HG03521 (cell line): ENCODE data around the gene EDN2.

ENCODE experiments used
- ATAC-seq: cut with Tn5 transposase; IDR thresholded peaks from one replicate; pipeline ENCODE4 v1.9.1; 2021; ENCODE audit warnings: mild to moderate bottlenecking, moderate library complexity; ENCODE audit not compliant: unreplicated experiment

EDN2 gene

GRCh38 chr1:41500378-41500777, 15.9 kb upstream of the EDN2 start:
- ATAC-seq = no peak

GRCh38 chr1:41499591-41499990, 15.1 kb upstream of the EDN2 start:
- no peak for ATAC-seq

GRCh38 chr1:41498804-41499203, 14.3 kb upstream of the EDN2 start:
- no peak for ATAC-seq

GRCh38 chr1:41498391-41498790, 13.9 kb upstream of the EDN2 start:
- no peak for ATAC-seq

GRCh38 chr1:41497461-41498030, 13.1 kb upstream of the EDN2 start:
- no peak for ATAC-seq

GRCh38 chr1:41497056-41497440, 12.6 kb upstream of the EDN2 start:
- no peak for ATAC-seq

GRCh38 chr1:41496080-41497055, 11.9 kb upstream of the EDN2 start:
- ATAC-seq = no peak

GRCh38 chr1:41495210-41495948, 10.9 kb upstream of the EDN2 start:
- ATAC-seq = no peak

GRCh38 chr1:41494351-41495209, 10.1 kb upstream of the EDN2 start:
- ATAC-seq = no peak

- ATAC-seq = no peak
Measured at GRCh38 chr1:41493626-41494350, 9.3 kb upstream of the EDN2 start.

GRCh38 chr1:41493117-41493536, 8.6 kb upstream of the EDN2 start:
- ATAC-seq = no peak

- no peak for ATAC-seq
Measured at GRCh38 chr1:41492341-41492848, 7.9 kb upstream of the EDN2 start.

GRCh38 chr1:41490911-41491310, 6.4 kb upstream of the EDN2 start:
- ATAC-seq = no peak

- ATAC-seq = no peak
Measured at GRCh38 chr1:41489561-41489960, 5.1 kb upstream of the EDN2 start.

GRCh38 chr1:41488040-41488951, 3.8 kb upstream of the EDN2 start:
- ATAC-seq = no peak

GRCh38 chr1:41487126-41488039, 2.9 kb upstream of the EDN2 start:
- ATAC-seq = no peak

GRCh38 chr1:41486371-41487125, 2.1 kb upstream of the EDN2 start:
- ATAC-seq = no peak
